NCI-H510A (cell line): Measurements from ENCODE around the gene CAMKK1.

Experiments
- DNase-seq: peaks from one replicate; lab custom pipeline; 2025; lab: John Stamatoyannopoulos, UW

The CAMKK1 gene

GRCh38 chr17:3918372-3919122 is 25.7 kb upstream of the CAMKK1 start:
- no peak for DNase-seq

DNA sequence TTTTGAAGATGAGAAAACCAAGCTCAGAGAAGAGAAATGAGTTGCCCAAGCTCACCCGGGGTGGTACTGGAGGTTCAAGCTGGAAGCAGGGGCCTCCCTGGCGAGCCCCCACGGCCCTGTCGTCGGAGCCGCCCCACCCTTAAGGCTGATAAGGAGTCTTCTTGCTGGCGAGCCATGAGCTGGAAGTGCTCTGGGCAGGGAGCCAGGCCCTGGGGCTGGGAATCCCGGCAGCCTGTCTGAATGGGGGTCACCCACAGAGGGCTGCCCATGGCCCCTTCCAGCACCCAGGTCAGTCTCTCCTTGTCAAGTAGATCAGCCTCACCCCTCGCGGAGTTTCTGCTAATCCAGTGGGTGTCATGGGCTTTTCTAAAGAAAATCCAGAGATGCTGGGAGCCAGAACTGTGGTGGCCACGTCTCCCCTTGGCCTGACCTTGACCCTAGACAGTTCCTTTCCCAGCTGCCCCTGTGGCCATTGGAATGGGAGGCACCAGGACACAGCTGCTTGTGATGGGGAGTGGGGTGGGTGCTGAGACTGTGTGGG is 24.6 kb upstream of the CAMKK1 start:
- no peak for DNase-seq

GRCh38 chr17:3916825-3917224 is 24.0 kb upstream of the CAMKK1 start:
- no peak for DNase-seq

- no peak for DNase-seq
These were observed 23.3 kb upstream of the CAMKK1 start, which contains the start of gene P2RX1 for GRCh38 chr17:3915995-3916696. P2RX1 (minus strand) TSS chr17:3916465; CDS start chr17:3916225, 240 bp downstream.

GRCh38 chr17:3915581-3915994 is 22.7 kb upstream of the CAMKK1 start:
- no peak for DNase-seq

GRCh38 chr17:3914312-3914670 is 21.4 kb upstream of the CAMKK1 start:
- no peak for DNase-seq

- no peak for DNase-seq
These were observed 20.9 kb upstream of the CAMKK1 start for GRCh38 chr17:3913531-3914311.

- no peak for DNase-seq
These were observed 20.0 kb upstream of the CAMKK1 start for GRCh38 chr17:3912827-3913226.

DNA sequence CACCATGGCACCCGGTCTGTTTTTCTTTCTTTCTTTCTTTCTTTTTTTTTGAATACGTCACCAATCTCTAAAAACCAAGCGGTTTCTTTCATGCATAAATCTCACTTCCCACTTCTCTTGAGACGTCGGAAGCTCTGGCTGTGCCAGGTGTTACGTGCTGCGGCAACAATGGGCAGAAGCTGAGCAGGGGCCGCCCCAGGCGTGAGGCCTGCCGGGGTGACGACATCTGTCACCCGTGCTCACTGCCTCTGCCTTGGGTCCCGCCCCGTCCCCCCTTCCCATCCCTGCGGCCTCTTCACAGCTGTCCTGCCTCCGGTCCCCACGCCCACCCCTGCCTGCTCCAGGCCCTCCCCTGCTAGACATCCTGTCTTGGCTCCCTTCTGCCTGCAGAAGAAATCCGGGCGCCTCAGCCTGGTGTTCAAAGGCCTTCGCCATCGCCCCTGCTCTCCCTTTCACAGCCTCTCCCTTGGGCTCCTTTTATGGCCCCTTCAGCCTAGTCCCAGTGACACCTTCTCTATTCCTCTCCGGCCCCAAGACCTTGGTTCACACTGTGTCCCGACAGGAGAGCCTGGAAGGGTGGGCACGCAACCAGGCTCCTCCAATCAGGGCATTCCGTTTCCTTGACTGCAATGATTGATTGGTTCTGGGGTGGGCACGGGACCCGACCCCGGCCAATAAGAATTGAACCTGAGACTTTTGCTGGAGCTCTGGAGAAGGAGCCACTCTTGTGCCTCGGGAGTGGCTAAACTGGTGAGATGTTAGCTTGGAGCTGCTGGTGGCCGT is 18.6 kb upstream of the CAMKK1 start:
- DNase-seq, result no peak

- no peak for DNase-seq
These were observed 17.8 kb upstream of the CAMKK1 start for GRCh38 chr17:3910420-3911270.

DNA sequence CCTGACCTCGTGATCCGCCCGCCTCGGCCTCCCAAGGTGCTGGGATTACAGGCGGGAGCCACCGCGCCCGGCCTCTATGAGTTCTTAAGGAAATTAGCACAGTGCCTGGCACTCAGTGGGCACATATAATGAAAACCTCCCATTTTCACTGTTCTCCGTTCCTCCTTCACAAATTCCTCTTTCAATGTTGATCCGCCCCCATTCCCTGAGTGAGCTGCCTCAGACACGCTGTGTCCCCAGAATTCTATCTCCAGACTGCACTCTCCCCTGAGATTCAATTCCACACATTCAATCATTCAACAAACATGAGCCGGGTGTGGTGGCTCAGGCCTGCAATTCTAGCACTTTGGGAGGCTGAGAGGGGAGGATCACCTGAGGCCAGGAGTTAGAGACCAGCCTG is 16.4 kb upstream of the CAMKK1 start:
- no peak for DNase-seq

GRCh38 chr17:3907483-3908216 is 14.8 kb upstream of the CAMKK1 start:
- DNase-seq, result no peak

GRCh38 chr17:3906881-3907280 is 14.0 kb upstream of the CAMKK1 start:
- DNase-seq, result no peak

DNA sequence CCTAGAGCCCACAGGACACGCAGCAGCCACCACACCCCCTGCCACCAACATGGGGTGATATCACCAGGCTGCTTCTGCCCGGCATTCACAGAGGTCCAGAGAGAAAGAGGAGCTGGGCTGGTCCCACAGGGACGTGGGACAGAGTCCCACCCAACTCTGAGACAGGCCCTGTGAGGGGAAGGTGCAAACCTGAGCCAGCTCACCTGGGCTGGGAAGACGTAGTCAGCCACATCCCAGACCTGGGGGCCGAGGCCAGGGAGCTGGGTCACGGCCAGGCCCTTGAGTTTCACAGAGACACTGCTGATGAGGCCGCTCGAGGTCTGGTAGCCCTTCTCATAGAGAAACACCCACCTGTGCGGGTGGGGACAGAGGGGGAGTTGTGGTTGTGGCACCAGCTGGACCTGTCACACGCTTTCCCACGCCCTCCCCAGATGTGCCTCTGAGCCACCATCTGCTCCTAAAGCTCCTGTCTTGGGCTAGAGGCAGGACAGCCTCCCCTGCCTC is 12.2 kb upstream of the CAMKK1 start:
- DNase-seq, result no peak

GRCh38 chr17:3904501-3904900 is 11.6 kb upstream of the CAMKK1 start:
- no peak for DNase-seq

- DNase-seq, result no peak
These were observed 11.0 kb upstream of the CAMKK1 start for GRCh38 chr17:3903881-3904290.

DNA sequence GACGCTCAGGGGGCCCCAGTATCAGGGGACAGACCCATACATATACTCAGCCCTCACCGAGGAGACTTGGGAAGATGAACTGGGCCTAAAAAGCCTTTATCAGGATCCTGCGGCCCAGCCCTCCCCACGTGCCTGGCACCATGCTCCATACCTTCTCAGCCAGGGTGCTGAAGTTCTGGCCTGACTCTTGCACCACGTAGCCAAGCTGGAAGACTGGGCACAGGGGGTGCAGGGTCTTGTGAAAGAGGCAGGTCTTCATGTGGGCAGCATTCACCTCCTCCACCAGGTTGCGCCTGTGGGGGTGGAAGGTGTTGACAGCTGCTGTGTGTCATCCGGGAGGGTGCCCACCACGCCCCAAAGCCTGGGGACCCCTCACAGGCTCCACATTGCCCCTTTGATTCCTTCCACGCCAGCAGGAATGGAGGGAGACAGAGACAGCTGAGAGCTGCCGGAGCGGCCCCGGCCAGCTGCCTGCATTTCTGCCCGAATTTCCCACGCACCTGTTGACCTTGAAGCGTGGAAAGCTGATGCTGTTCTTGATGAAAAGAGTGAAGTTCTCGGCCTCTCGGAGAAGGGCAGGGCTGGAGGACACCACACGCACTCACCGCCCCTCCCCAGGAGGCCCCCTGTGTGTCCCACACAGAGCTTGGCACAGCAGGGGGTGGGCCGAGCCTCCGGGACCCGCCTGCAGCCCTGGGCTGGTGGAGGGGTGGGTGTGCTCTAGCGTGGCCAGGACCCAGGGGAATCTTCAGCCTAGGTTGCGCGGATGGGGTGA is 10.4 kb upstream of the CAMKK1 start:
- no peak for DNase-seq

GRCh38 chr17:3900646-3901045 is 7.8 kb upstream of the CAMKK1 start:
- no peak for DNase-seq

DNA sequence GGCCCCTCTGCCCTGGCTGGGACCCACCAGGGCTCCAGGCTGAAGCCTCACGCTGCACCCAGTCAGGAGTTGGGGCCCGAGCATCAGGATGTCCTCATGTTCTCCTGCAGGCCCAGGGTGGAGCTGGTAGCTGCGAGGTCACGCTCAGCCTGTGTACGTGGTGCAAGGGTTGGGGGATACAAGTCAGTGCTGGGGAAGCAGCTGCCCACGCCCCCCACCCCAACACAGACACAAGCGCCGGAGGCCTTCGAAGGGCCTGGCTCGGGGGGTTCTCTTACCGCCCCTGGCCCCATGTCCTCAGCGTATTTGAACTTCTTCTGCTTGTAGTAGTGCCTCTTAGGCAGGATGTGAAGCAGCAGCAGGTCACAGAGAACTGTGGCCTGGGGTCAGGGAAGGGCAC is 4.9 kb upstream of the CAMKK1 start:
- DNase-seq, result no peak
